Activated B cell treated with CpG ODN at 0.5 μM for 24 hours (primary cell): ENCODE data around the gene DPF1. TPM values are rescaled to one million over a fixed set of nuclear protein-coding genes. Genes with fewer than 3 reads are reported as not detected.

ENCODE experiments used
- ATAC-seq: fragments of 200-7000 bp; cut with Tn5 transposase; one replicate; pipeline ENCODE4 v1.10.0; 2021; ENCODE audit warnings: low read depth, mild to moderate bottlenecking, moderate library complexity
- CTCF ChIA-PET: fragments of 350-600 bp; sonication (Branson Sonifier 250); formaldehyde crosslinking; loops from one replicate; lab custom pipeline; 2021; ENCODE audit warnings: antibody characterized with exemption; lab: Charles Lee
- POLR2A ChIA-PET: fragments of 350-600 bp; sonication (Branson Sonifier 250); formaldehyde crosslinking; loops from one replicate; lab custom pipeline; 2021; ENCODE audit warnings: antibody characterized with exemption; lab: Charles Lee
- DNase-seq: peaks from one replicate; pipeline ENCODE4 v3.0.0; 2022
- H3K27ac Mint-ChIP-seq: one replicate; pipeline ENCODE4 v1.8.0; 2020; ENCODE audit warnings: mixed read lengths
- H3K27me3 Mint-ChIP-seq: one replicate; pipeline ENCODE4 v1.8.0; 2021; ENCODE audit warnings: mixed read lengths
- H3K36me3 Mint-ChIP-seq: one replicate; pipeline ENCODE4 v1.8.0; 2021; ENCODE audit warnings: low read depth, mixed read lengths
- H3K4me1 Mint-ChIP-seq: one replicate; pipeline ENCODE4 v1.8.0; 2021; ENCODE audit warnings: mixed read lengths
- H3K4me3 Mint-ChIP-seq: one replicate; pipeline ENCODE4 v1.8.0; 2020; ENCODE audit warnings: mild to moderate bottlenecking, mixed read lengths
- H3K9me3 Mint-ChIP-seq: one replicate; pipeline ENCODE4 v1.8.0; 2020; ENCODE audit warnings: mixed read lengths
- intact Hi-C: fragments of 100-400 bp; cut with micrococcal nuclease; formaldehyde crosslinking; loops from one replicate; pipeline ENCODE4 v1.15.1; 2024
- total RNA-seq: library from RNA; stranded (reverse); gene quantifications from 2 replicates; pipeline ENCODE4 v1.2.3, GENCODE V29; 2022
- TF ChIP-seq, protein P1 (sequence below): fragments of 200-600 bp; IDR thresholded peaks from one replicate; pipeline ENCODE4 v1.8.0; 2022; ENCODE audit warnings: antibody characterized with exemption, mild to moderate bottlenecking

DPF1 gene
- total RNA-seq, 1 donor from 2014 or later = not detected

DNA sequence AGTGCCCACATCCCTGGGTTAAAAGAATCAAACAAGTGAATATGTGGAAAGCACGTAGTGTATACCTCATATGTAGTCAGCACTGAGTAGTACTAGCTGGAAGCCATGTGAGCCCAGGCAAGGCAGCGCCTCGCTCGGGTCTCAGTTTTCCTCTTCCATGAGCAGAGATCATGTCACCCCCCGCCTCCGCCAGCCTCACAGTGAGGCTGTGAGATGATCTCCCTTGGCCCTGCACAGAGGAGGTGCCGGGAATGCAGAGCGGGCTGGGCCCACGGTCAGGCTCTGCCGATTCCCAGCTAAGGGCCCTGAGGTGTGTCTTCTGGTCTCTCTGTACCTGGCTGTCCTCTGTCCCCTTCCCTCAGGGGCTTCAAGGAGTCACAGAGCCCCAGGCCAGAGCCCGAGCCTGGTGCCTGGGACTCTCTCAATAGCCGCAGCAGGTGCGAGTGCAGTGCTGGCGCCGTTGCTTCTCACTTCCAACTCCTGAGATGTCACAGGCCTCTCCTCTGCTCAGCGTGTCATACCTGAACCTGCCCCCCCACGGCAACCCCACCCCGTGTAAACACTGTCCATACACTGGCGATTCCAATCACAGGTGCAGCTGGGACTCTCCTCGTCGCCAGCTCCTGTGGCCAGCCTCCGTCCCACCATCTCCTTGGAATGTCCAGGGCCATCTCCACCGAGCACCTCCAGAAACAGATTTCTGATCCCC, 26.9 kb downstream of the DPF1 start:
- intact Hi-C loops = no loop called here
- ATAC-seq (no peak), DNase-seq (no peak)
- TF ChIP-seq, protein P1, sequence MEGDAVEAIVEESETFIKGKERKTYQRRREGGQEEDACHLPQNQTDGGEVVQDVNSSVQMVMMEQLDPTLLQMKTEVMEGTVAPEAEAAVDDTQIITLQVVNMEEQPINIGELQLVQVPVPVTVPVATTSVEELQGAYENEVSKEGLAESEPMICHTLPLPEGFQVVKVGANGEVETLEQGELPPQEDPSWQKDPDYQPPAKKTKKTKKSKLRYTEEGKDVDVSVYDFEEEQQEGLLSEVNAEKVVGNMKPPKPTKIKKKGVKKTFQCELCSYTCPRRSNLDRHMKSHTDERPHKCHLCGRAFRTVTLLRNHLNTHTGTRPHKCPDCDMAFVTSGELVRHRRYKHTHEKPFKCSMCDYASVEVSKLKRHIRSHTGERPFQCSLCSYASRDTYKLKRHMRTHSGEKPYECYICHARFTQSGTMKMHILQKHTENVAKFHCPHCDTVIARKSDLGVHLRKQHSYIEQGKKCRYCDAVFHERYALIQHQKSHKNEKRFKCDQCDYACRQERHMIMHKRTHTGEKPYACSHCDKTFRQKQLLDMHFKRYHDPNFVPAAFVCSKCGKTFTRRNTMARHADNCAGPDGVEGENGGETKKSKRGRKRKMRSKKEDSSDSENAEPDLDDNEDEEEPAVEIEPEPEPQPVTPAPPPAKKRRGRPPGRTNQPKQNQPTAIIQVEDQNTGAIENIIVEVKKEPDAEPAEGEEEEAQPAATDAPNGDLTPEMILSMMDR = no peak
- Mint-ChIP-seq H3K4me3 (no peak overlapping the region), H3K9me3 (no peaks in the 10 kb centered on the region), H3K4me1 (no peaks in the 10 kb centered on the region), H3K27me3 (no peaks in the 10 kb centered on the region), H3K36me3 (peaks cover 78% of the 10 kb centered on the region), H3K27ac (no peak overlapping the region)
- POLR2A ChIA-PET = no interaction called here
- CTCF ChIA-PET = no interaction called here

DNA sequence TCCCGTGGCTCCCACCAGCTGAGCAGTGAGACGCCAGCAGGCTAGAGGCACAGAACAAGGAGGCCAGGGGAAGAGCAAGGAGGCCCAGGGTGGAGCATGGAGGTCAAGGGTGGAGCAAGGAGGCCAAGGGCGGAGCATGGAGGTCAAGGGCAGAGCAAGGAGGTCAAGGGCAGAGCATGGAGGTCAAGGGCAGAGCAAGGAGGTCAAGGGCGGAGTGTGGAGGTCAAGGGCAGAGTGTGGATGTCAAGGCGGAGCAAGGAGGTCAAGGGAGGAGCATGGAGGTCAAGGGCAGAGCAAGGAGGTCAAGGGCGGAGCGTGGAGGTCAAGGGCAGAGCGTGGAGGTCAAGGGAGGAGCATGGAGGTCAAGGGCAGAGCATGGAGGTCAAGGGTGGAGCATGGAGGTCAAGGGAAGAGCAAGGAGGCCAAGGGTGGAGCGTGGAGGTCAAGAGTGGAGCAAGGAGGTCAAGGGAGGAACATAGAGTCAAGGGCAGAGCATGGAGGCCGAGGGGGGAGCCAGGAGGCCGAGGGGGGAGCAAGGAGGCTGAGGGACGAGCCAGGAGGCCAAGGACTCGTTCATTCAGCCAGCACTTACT, 27.7 kb downstream of the DPF1 start:
- ATAC-seq (no peak), DNase-seq (no peak)
- Mint-ChIP-seq H3K27ac (no peak overlapping the region), H3K4me1 (no peaks in the 10 kb centered on the region), H3K9me3 (no peaks in the 10 kb centered on the region), H3K36me3 (peaks cover 76% of the 10 kb centered on the region), H3K27me3 (no peaks in the 10 kb centered on the region), H3K4me3 (no peak overlapping the region)
- ChIA-PET POLR2A (no interaction called here), CTCF (no interaction called here)
- TF ChIP-seq, protein P1 = no peak
- intact Hi-C loops = no loop called here

DNA sequence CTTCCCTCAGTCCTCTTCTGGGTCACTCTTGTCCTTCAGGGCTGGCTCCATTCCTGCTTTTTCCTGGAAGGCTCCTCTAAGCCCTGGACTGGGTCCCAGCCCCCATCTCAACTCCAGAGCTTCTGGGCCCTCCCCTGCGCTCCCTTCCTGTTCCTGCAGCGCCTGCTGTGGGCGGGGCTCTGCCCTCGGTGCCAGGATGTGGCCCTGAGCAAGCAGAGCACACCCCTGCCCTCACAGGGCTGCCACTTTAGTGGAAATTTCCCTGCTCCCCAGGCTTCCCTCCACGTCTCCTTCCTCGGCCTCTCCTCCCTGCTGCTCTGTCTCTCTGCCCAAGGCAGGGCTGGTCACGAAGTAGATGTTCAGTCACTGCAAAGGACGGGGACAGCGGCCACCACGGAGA, 28.8 kb downstream of the DPF1 start:
- ATAC-seq (no peak), DNase-seq (no peak)
- Mint-ChIP-seq H3K27me3 (no peaks in the 10 kb centered on the region), H3K27ac (no peak overlapping the region), H3K4me1 (peaks cover 1% of the 10 kb centered on the region), H3K4me3 (no peak overlapping the region), H3K9me3 (no peaks in the 10 kb centered on the region), H3K36me3 (peaks cover 75% of the 10 kb centered on the region)
- ChIA-PET POLR2A (no interaction called here), CTCF (no interaction called here)
- intact Hi-C loops = no loop called here
- TF ChIP-seq, protein P1 = no peak

DNA sequence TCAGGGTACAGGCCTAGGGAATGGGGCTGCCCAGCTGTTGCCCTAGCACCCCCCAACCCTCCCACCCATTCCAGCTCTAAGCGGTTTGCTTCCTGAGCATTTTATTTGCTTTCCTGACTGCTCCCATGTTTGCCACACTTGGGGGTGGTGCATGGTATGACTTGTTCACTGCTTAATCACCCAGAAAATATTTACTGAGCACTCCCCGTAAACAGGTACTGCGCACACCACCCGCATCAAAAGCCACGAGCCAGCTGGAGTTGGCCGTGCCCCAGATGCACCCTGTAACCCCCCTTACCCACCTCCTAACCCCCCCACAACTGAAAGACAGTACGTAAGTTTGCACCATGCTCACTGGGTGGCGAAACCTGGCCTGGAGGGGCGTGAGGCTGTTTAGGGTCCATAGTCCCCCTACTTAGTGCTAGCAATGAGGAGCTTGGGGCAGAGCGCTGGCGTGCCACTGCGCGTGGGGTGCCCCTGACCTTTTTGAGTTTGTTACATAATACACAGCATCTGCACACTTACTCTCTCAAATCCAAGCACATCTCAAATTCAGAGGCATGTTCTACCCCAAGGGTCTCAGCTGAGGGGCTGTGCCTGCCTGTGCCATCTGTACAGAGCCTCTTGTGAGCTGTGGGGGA, 29.8 kb downstream of the DPF1 start:
- H3K36me3 Mint-ChIP-seq = peaks cover 82% of the 10 kb centered on the region
- H3K27ac Mint-ChIP-seq = no peak overlapping the region
- CTCF ChIA-PET = no interaction called here

DNA sequence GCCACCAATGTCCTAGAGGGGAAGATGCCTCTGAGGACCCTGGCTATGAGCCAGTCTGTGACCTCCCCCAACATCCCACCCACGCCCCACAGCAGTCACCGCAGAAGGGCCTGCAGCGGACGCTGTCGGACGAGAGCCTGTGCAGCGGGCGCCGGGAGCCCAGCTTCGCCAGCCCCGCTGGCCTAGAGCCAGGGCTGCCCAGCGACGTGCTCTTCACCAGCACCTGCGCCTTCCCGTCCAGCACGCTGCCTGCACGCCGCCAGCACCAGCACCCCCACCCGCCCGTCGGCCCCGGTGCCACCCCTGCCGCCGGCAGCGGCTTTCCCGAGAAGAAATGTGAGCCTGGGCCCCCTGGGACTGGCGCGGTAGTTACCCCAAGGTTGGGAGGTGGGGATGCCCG, 30.6 kb downstream of the DPF1 start:
- H3K9me3 Mint-ChIP-seq = no peaks in the 10 kb centered on the region
- no peaks in the 10 kb centered on the region for H3K27me3 Mint-ChIP-seq
- intact Hi-C loops = no loop called here
- DNase-seq (no peak), ATAC-seq (no peak)
- H3K4me3 Mint-ChIP-seq = no peak overlapping the region
- H3K4me1 Mint-ChIP-seq = peaks cover 7% of the 10 kb centered on the region
- no peak overlapping the region for H3K27ac Mint-ChIP-seq
- CTCF ChIA-PET = no interaction called here
- TF ChIP-seq, protein P1 = no peak
- POLR2A ChIA-PET = interaction anchor here (0.6 kb wide), 1 partner anchor 12 kb away, joined by 3 read pairs; no protein-coding TSS in a partner anchor
- peaks cover 79% of the 10 kb centered on the region for H3K36me3 Mint-ChIP-seq

More for the DNA sequence above, 29.8 kb downstream of the DPF1 start:
- TF ChIP-seq, protein P1 = no peak
- ATAC-seq (no peak), DNase-seq (no peak)
- peaks cover 7% of the 10 kb centered on the region for H3K4me1 Mint-ChIP-seq
- intact Hi-C loops = no loop called here
- no peak overlapping the region for H3K4me3 Mint-ChIP-seq
- POLR2A ChIA-PET = no interaction called here
- H3K27me3 Mint-ChIP-seq = no peaks in the 10 kb centered on the region
- no peaks in the 10 kb centered on the region for H3K9me3 Mint-ChIP-seq
